DND-41 (cell line): ENCODE measurements around the gene ERC2.

Experiments used
- ATAC-seq: fragments of 200-7000 bp; cut with Tn5 transposase; 3 replicates; pipeline ENCODE4 v1.9.1; 2021; ENCODE audit warnings: low read depth; ENCODE audit not compliant: insufficient read depth
- DNase-seq: peaks from one replicate; pipeline ENCODE4 v3.0.0-alpha.2; 2020
- H2AFZ ChIP-seq: 2 replicates; pipeline ENCODE4 v1.6.0; 2012; ENCODE audit warnings: low read depth, low read length
- H3K27ac ChIP-seq: 2 replicates; pipeline ENCODE4 v1.5.1; 2012; ENCODE audit warnings: low read length, inconsistent platforms
- H3K27me3 ChIP-seq: fragments of 200-600 bp; sonication (generic); 2 replicates; pipeline ENCODE4 v1.6.0; 2012; ENCODE audit warnings: low read length, mild to moderate bottlenecking, inconsistent platforms; ENCODE audit not compliant: insufficient read depth, poor library complexity
- H3K36me3 ChIP-seq: 2 replicates; pipeline ENCODE4 v1.5.1; 2012; ENCODE audit warnings: low read length, inconsistent platforms; ENCODE audit not compliant: insufficient read depth
- H3K4me1 ChIP-seq: 2 replicates; pipeline ENCODE4 v1.5.1; 2012; ENCODE audit warnings: mild to moderate bottlenecking, low read length; ENCODE audit not compliant: insufficient read depth
- H3K4me2 ChIP-seq: 2 replicates; pipeline ENCODE4 v1.6.0; 2012; ENCODE audit warnings: mild to moderate bottlenecking, moderate library complexity, low read length, inconsistent platforms; ENCODE audit not compliant: insufficient read depth
- H3K4me3 ChIP-seq, 2 experiments: fragments of 200-600 bp in 1 of 2; shearing (Covaris generic) in 1 of 2; 2 replicates each; pipeline ENCODE4 v1.5.1; 2012 to 2016; ENCODE audit warnings: inconsistent platforms in 2 of 2, low read length in 2 of 2, mild to moderate bottlenecking in 2 of 2, low read depth in 1 of 2, moderate library complexity in 1 of 2
- H3K79me2 ChIP-seq: 2 replicates; pipeline ENCODE4 v1.6.0; 2012; ENCODE audit warnings: low read length, inconsistent platforms; ENCODE audit not compliant: insufficient read depth
- H3K9ac ChIP-seq: 2 replicates; pipeline ENCODE4 v1.6.0; 2012; ENCODE audit warnings: low read depth, mild to moderate bottlenecking, inconsistent platforms, low read length, moderate library complexity
- H3K9me3 ChIP-seq: 2 replicates; pipeline ENCODE4 v1.5.1; 2012; ENCODE audit warnings: low read length, moderate library complexity, mild to moderate bottlenecking, inconsistent platforms; ENCODE audit not compliant: insufficient read depth, severe bottlenecking
- H4K20me1 ChIP-seq: 2 replicates; pipeline ENCODE4 v1.6.0; 2012; ENCODE audit warnings: low read length; ENCODE audit not compliant: insufficient read depth
- CTCF ChIP-seq: IDR thresholded peaks from 2 replicates; pipeline ENCODE4 v1.5.1; 2012; ENCODE audit warnings: borderline replicate concordance, low read length, moderate library complexity, mild to moderate bottlenecking; ENCODE audit not compliant: poor library complexity, severe bottlenecking; ENCODE audit errors: extremely low read depth
- EZH2 ChIP-seq: IDR thresholded peaks from 3 replicates; pipeline ENCODE4 v1.6.1; 2012; ENCODE audit warnings: borderline replicate concordance, low read depth, mild to moderate bottlenecking, moderate library complexity, low read length, inconsistent platforms; ENCODE audit not compliant: severe bottlenecking

Gene ERC2

DNA sequence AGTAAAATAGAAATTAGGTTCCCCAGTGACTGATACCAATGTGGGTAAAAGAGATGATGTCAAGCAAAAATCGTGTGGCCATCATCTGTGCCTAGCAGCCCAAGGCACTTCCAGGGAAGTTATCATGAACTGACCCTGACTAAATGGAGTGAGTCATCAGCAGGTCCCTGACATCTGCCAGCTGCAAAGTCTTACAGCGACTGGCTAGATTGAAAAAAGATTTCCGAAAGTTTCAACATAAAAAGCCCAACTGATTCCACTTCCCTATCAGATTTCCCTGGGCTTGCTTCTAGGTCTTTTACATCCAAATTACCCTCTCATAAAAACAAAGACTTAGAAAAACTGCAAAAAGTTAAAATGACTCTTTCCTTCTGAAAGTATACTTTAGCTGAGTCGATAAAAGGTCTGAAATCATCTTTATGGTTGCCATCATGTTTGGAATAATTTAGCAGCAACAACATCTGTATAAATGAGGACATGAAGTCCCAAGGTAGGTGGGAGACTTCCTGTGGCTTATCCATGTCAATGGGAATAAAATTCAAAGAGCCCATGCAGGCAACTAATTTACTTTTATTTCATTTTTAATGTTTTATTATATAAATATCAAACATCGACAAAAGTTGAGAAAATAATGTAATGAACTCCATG lies 342.8 kb downstream of the ERC2 start:
- H3K36me3 ChIP-seq, result no peaks in the 10 kb centered on the region
- no peaks in the 10 kb centered on the region for H3K79me2 ChIP-seq
- TF ChIP-seq EZH2 (no peak), CTCF (no peak)
- H3K4me2 ChIP-seq, result no peak overlapping the region
- H4K20me1 ChIP-seq, result no peaks in the 10 kb centered on the region
- H3K9ac ChIP-seq, result no peak overlapping the region
- peaks cover 3% of the 10 kb centered on the region for H3K27me3 ChIP-seq
- H3K27ac ChIP-seq, result no peak overlapping the region
- DNase-seq (no peak), ATAC-seq (no peak)
- H3K9me3 ChIP-seq, result no peaks in the 10 kb centered on the region
- H2AFZ ChIP-seq, result no peak overlapping the region
- no peaks in the 10 kb centered on the region for H3K4me1 ChIP-seq
- H3K4me3 ChIP-seq, result no peak overlapping the region

DNA sequence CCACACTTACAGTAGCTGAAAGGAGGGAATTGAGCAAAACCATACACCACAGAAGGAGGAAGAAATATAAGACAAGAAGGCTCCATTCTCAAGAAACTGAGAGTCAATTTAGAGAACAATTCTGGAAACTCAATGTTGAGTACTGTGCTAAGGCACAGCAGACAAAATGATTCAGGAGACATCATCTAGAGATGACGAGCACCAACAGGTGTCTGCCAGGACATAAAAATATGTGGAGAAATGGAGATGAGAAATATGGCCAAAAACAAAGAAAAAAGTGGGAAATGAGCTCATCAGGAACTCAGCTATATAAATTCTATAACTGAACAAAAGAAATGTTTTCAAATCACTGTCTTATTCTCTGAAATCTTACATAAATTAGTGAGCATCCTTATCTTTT lies 343.7 kb downstream of the ERC2 start:
- DNase-seq (no peak), ATAC-seq (no peak)

DNA sequence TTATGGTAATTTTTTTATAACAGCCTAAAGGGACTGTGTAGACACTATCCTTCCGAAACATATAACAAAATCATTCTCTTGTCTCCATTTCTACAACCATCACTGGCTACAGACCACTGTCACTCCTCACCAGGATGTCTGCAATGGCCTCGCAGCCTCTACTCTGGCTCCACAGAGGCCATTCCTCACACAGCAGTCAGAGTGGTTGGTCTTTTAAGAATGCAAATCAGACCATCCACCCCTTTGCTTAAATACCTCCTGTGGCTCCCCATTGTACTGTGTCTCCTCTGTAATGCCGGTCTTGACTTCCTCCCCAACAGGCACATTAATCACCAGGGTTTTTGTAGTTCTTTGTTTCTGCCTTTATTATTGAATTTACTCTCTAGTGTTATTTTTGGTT lies 344.8 kb downstream of the ERC2 start:
- TF ChIP-seq EZH2, result no peak
- TF ChIP-seq CTCF, result no peak
- H3K4me2 ChIP-seq, result no peak overlapping the region
- no peak for DNase-seq
- H3K79me2 ChIP-seq, result no peaks in the 10 kb centered on the region
- H3K36me3 ChIP-seq, result no peaks in the 10 kb centered on the region
- H3K9me3 ChIP-seq, result no peaks in the 10 kb centered on the region
- no peak for ATAC-seq
- H2AFZ ChIP-seq, result no peak overlapping the region
- no peak overlapping the region for H3K9ac ChIP-seq
- H4K20me1 ChIP-seq, result no peaks in the 10 kb centered on the region
- no peak overlapping the region for H3K4me3 ChIP-seq
- H3K4me1 ChIP-seq, result no peaks in the 10 kb centered on the region
- no peak overlapping the region for H3K27ac ChIP-seq
- H3K27me3 ChIP-seq, result peaks cover under 1% of the 10 kb centered on the region

More for the DNA sequence above, 343.7 kb downstream of the ERC2 start:
- H3K79me2 ChIP-seq, result no peaks in the 10 kb centered on the region
- H3K4me3 ChIP-seq, result no peak overlapping the region
- H3K4me1 ChIP-seq, result no peaks in the 10 kb centered on the region
- H3K27me3 ChIP-seq, result peaks cover 3% of the 10 kb centered on the region
- H3K27ac ChIP-seq, result no peak overlapping the region
- H4K20me1 ChIP-seq, result no peaks in the 10 kb centered on the region
- no peak overlapping the region for H3K9ac ChIP-seq
- no peaks in the 10 kb centered on the region for H3K36me3 ChIP-seq
- H3K4me2 ChIP-seq, result no peak overlapping the region
- H2AFZ ChIP-seq, result no peak overlapping the region
- H3K9me3 ChIP-seq, result no peaks in the 10 kb centered on the region
- TF ChIP-seq CTCF, result no peak

GRCh38 chr3:56122911-56123310 lies 345.4 kb downstream of the ERC2 start:
- Histone ChIP-seq H3K36me3 (no peaks in the 10 kb centered on the region), H3K4me2 (no peak overlapping the region), H4K20me1 (no peaks in the 10 kb centered on the region), H3K27ac (no peak overlapping the region), H3K4me3 (no peak overlapping the region), H3K27me3 (no peaks in the 10 kb centered on the region), H2AFZ (no peak overlapping the region), H3K9me3 (no peaks in the 10 kb centered on the region), H3K79me2 (no peaks in the 10 kb centered on the region), H3K9ac (no peak overlapping the region), H3K4me1 (no peaks in the 10 kb centered on the region)
- ATAC-seq (no peak), DNase-seq (no peak)
- TF ChIP-seq EZH2 (no peak), CTCF (no peak)
